H9 (cell line): ENCODE results near the gene ICE1. TPM values are rescaled to one million over a fixed set of nuclear protein-coding genes. Genes with fewer than 3 reads are reported as not detected.
"Not testable (repeated sequence)": the region's sequence is repeated elsewhere in the genome, so short reads cannot be mapped to it uniquely, and the experiment has no call there.

Source experiments
- DNase-seq: peaks from one replicate; pipeline ENCODE4 v3.0.0-alpha.2; 2017
- H2AFZ ChIP-seq: one replicate; pipeline ENCODE4 v1.6.1; 2013; ENCODE audit warnings: mild to moderate bottlenecking, low read length, control low read depth, moderate library complexity
- H2AK5ac ChIP-seq: 2 replicates; pipeline ENCODE4 v1.6.1; 2013; ENCODE audit warnings: low read length, control low read depth, mixed read lengths; ENCODE audit not compliant: insufficient read length
- H2BK120ac ChIP-seq: one replicate; pipeline ENCODE4 v1.6.1; 2013; ENCODE audit warnings: low read depth, mild to moderate bottlenecking, low read length, control low read depth, inconsistent platforms; ENCODE audit not compliant: poor library complexity, severe bottlenecking
- H2BK12ac ChIP-seq: 2 replicates; pipeline ENCODE4 v1.6.1; 2013; ENCODE audit warnings: low read length, control low read depth, mixed read lengths, low read depth; ENCODE audit not compliant: insufficient read length
- H2BK15ac ChIP-seq: 2 replicates; pipeline ENCODE4 v1.6.1; 2013; ENCODE audit warnings: low read depth, low read length, control low read depth
- H2BK20ac ChIP-seq: one replicate; pipeline ENCODE4 v1.6.1; 2013; ENCODE audit warnings: low read depth, mild to moderate bottlenecking, low read length, control low read depth, inconsistent platforms; ENCODE audit not compliant: poor library complexity, severe bottlenecking
- H2BK5ac ChIP-seq: 2 replicates; pipeline ENCODE4 v1.6.1; 2013; ENCODE audit warnings: low read length, control low read depth, mixed read lengths; ENCODE audit not compliant: insufficient read length
- H3K14ac ChIP-seq: 2 replicates; pipeline ENCODE4 v1.6.1; 2013; ENCODE audit warnings: low read length, control low read depth; ENCODE audit not compliant: insufficient read depth
- H3K18ac ChIP-seq: 2 replicates; pipeline ENCODE4 v1.6.1; 2013; ENCODE audit warnings: low read depth, mild to moderate bottlenecking, mixed read lengths, low read length, control low read depth; ENCODE audit not compliant: insufficient read length
- H3K23ac ChIP-seq: 2 replicates; pipeline ENCODE4 v1.6.1; 2013; ENCODE audit warnings: low read length, control low read depth, mixed read lengths, low read depth; ENCODE audit not compliant: insufficient read length
- H3K23me2 ChIP-seq: 2 replicates; pipeline ENCODE4 v1.6.1; 2013; ENCODE audit warnings: low read depth, mild to moderate bottlenecking, mixed read lengths, low read length, control low read depth; ENCODE audit not compliant: insufficient read length, poor library complexity, severe bottlenecking
- H3K27ac ChIP-seq: 2 replicates; pipeline ENCODE4 v1.5.1; 2013; ENCODE audit warnings: low read length, control low read depth, mixed read lengths, low read depth; ENCODE audit not compliant: insufficient read length
- H3K27me3 ChIP-seq: 2 replicates; pipeline ENCODE4 v1.6.1; 2013; ENCODE audit warnings: low read length, control low read depth, inconsistent platforms; ENCODE audit not compliant: insufficient read depth
- H3K4ac ChIP-seq: 2 replicates; pipeline ENCODE4 v1.6.1; 2013; ENCODE audit warnings: low read depth, mild to moderate bottlenecking, control low read depth, inconsistent platforms, low read length, moderate library complexity
- H3K4me1 ChIP-seq: 2 replicates; pipeline ENCODE4 v1.6.1; 2013; ENCODE audit warnings: low read length, control low read depth, inconsistent platforms; ENCODE audit not compliant: insufficient read depth
- H3K4me2 ChIP-seq: 2 replicates; pipeline ENCODE4 v1.6.1; 2013; ENCODE audit warnings: low read length, control low read depth, mixed read lengths; ENCODE audit not compliant: insufficient read length, insufficient read depth
- H3K56ac ChIP-seq: 2 replicates; pipeline ENCODE4 v1.6.1; 2013; ENCODE audit warnings: low read depth, mild to moderate bottlenecking, mixed read lengths, low read length, control low read depth; ENCODE audit not compliant: insufficient read length
- H3K79me1 ChIP-seq: 2 replicates; pipeline ENCODE4 v1.6.1; 2013; ENCODE audit warnings: low read depth, mild to moderate bottlenecking, moderate library complexity, low read length, control low read depth, inconsistent platforms; ENCODE audit not compliant: insufficient read depth, poor library complexity, severe bottlenecking
- H3K79me2 ChIP-seq: 2 replicates; pipeline ENCODE4 v1.6.1; 2013; ENCODE audit warnings: low read length, control low read depth, inconsistent platforms; ENCODE audit not compliant: insufficient read depth
- H3K9ac ChIP-seq: 2 replicates; pipeline ENCODE4 v1.6.1; 2013; ENCODE audit warnings: low read length, control low read depth, mixed read lengths; ENCODE audit not compliant: insufficient read length; ENCODE audit errors: extremely low read depth
- H3K9me3 ChIP-seq: one replicate; pipeline ENCODE4 v1.6.1; 2013; ENCODE audit warnings: low read depth, low read length, inconsistent platforms; ENCODE audit not compliant: control insufficient read depth
- H3T11ph ChIP-seq: one replicate; pipeline ENCODE4 v1.6.1; 2013; ENCODE audit warnings: mild to moderate bottlenecking, low read length, control low read depth, inconsistent platforms
- H4K20me1 ChIP-seq: one replicate; pipeline ENCODE4 v1.6.1; 2013; ENCODE audit not compliant: control insufficient read depth, insufficient read length, insufficient read depth
- H4K5ac ChIP-seq: 2 replicates; pipeline ENCODE4 v1.6.1; 2013; ENCODE audit warnings: low read depth, mild to moderate bottlenecking, mixed read lengths, low read length, control low read depth; ENCODE audit not compliant: insufficient read length
- H4K8ac ChIP-seq: replicated peaks from 2 replicates; pipeline ENCODE4 v1.6.1; 2013; ENCODE audit warnings: low read length, control low read depth, mixed read lengths, low read depth; ENCODE audit not compliant: insufficient read length
- H4K91ac ChIP-seq: 2 replicates; pipeline ENCODE4 v1.6.1; 2013; ENCODE audit warnings: low read depth, mild to moderate bottlenecking, moderate library complexity, mixed read lengths, low read length, control low read depth; ENCODE audit not compliant: insufficient read length
- H3K27ac Mint-ChIP-seq, 3 experiments: 2 replicates in 2 of 3; 3 replicates in 1 of 3; pipeline ENCODE4 v1.8.0; 2020 to 2021; ENCODE audit warnings: mixed read lengths in 3 of 3, mild to moderate bottlenecking in 1 of 3, moderate library complexity in 1 of 3
- H3K27me3 Mint-ChIP-seq: 2 replicates; pipeline ENCODE4 v1.8.0; 2021; ENCODE audit warnings: low read depth, mild to moderate bottlenecking, moderate library complexity, mixed read lengths
- H3K36me3 Mint-ChIP-seq, 3 experiments: 2 replicates in 2 of 3; 3 replicates in 1 of 3; pipeline ENCODE4 v1.8.0; 2020 to 2021; ENCODE audit warnings: low read depth in 3 of 3, mixed read lengths in 3 of 3; ENCODE audit not compliant: insufficient read depth in 1 of 3
- H3K4me1 Mint-ChIP-seq, 2 experiments: 2 replicates each; pipeline ENCODE4 v1.8.0; 2020; ENCODE audit warnings: mixed read lengths in 2 of 2
- H3K4me3 Mint-ChIP-seq, 2 experiments: 2 replicates in 1 of 2; 3 replicates in 1 of 2; pipeline ENCODE4 v1.8.0; 2020 to 2021; ENCODE audit warnings: mild to moderate bottlenecking in 2 of 2, mixed read lengths in 2 of 2, moderate library complexity in 1 of 2
- H3K9me3 Mint-ChIP-seq, 2 experiments: 2 replicates in 1 of 2; 3 replicates in 1 of 2; pipeline ENCODE4 v1.8.0; 2020; ENCODE audit warnings: mild to moderate bottlenecking in 2 of 2, mixed read lengths in 2 of 2, moderate library complexity in 1 of 2
- WGBS: extraction: QIAGEN DNeasy Blood & Tissue Kit; methylation state at CpG from one replicate; pipeline ENCODE4 v1.1.7; 2013; ENCODE audit warnings: missing lambda C conversion rate, low lambda C conversion rate, mixed read lengths; ENCODE audit not compliant: insufficient read length; ENCODE audit errors: extremely low coverage; 5-methylcytosine and 5-hydroxymethylcytosine counted together
- total RNA-seq: library from RNA; stranded (reverse); gene quantifications from 2 replicates; pipeline ENCODE4 v1.2.1, GENCODE V29; 2021
- TF ChIP-seq, protein P1 (sequence below): fragments of 200-600 bp; sonication (generic); conservative IDR thresholded peaks from 3 replicates; pipeline ENCODE4 v1.8.0; 2021; ENCODE audit warnings: antibody characterized with exemption, mild to moderate bottlenecking

The ICE1 gene
- total RNA-seq, 1 experiment from 2014 or later = 45.1 TPM

DNA sequence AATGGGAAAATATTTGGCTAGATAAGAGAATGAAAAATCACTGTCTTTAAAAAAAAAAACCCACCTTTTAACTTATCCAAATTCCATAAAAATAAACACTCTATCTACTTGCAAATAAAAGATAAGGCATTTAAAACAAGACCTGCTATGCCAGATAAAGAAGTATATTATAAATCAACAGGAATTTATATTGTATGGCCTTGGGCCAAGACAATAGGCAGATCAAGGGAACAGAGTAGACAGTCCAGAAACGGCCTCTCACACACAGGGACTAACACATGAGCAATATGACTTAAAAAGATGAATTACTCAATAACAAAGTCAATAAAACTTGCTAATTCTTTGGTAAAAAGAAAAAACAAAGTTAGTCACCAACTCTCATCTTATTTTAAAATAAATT is 34.7 kb upstream of the ICE1 start:
- peaks cover 18 to 21% of the 10 kb centered on the region in 2 experiments for H3K4me1 Mint-ChIP-seq
- peaks cover 0 to 13% (median 0%) of the 10 kb centered on the region in 3 experiments; a peak in 3 of 7 replicates for H3K36me3 Mint-ChIP-seq
- Histone ChIP-seq H4K91ac (no peak overlapping the region), H3K27ac (no peak overlapping the region), H2BK120ac (no peak overlapping the region), H3K23me2 (no peaks in the 10 kb centered on the region), H2BK15ac (no peak overlapping the region), H3K79me1 (no peaks in the 10 kb centered on the region), H3K9ac (no peak overlapping the region), H3K56ac (no peak overlapping the region), H3T11ph (no peak overlapping the region), H2BK12ac (no peak overlapping the region), H3K4me1 (peaks cover 1% of the 10 kb centered on the region; the same call in 1 of the 2 replicates), H4K20me1 (no peaks in the 10 kb centered on the region), H2BK20ac (no peak overlapping the region), H4K5ac (no peak overlapping the region), H3K14ac (no peak overlapping the region), H3K79me2 (no peaks in the 10 kb centered on the region), H3K4me2 (no peak overlapping the region), H3K23ac (no peak overlapping the region), H2AK5ac (no peak overlapping the region), H3K9me3 (no peaks in the 10 kb centered on the region), H2BK5ac (no peak overlapping the region), H2AFZ (no peak overlapping the region), H3K18ac (no peak overlapping the region), H4K8ac (no peak overlapping the region), H3K27me3 (no peaks in the 10 kb centered on the region), H3K4ac (no peak overlapping the region)
- DNase-seq = no peak
- no CpG with 5 or more reads among the region's 1 CpG for WGBS
- H3K4me3 Mint-ChIP-seq = no peak overlapping the region
- H3K27me3 Mint-ChIP-seq = peaks cover 2% of the 10 kb centered on the region; the same call in 1 of the 2 replicates
- no peak overlapping the region for H3K27ac Mint-ChIP-seq
- TF ChIP-seq, protein P1, sequence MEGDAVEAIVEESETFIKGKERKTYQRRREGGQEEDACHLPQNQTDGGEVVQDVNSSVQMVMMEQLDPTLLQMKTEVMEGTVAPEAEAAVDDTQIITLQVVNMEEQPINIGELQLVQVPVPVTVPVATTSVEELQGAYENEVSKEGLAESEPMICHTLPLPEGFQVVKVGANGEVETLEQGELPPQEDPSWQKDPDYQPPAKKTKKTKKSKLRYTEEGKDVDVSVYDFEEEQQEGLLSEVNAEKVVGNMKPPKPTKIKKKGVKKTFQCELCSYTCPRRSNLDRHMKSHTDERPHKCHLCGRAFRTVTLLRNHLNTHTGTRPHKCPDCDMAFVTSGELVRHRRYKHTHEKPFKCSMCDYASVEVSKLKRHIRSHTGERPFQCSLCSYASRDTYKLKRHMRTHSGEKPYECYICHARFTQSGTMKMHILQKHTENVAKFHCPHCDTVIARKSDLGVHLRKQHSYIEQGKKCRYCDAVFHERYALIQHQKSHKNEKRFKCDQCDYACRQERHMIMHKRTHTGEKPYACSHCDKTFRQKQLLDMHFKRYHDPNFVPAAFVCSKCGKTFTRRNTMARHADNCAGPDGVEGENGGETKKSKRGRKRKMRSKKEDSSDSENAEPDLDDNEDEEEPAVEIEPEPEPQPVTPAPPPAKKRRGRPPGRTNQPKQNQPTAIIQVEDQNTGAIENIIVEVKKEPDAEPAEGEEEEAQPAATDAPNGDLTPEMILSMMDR = no peak
- H3K9me3 Mint-ChIP-seq = no peaks in the 10 kb centered on the region

DNA sequence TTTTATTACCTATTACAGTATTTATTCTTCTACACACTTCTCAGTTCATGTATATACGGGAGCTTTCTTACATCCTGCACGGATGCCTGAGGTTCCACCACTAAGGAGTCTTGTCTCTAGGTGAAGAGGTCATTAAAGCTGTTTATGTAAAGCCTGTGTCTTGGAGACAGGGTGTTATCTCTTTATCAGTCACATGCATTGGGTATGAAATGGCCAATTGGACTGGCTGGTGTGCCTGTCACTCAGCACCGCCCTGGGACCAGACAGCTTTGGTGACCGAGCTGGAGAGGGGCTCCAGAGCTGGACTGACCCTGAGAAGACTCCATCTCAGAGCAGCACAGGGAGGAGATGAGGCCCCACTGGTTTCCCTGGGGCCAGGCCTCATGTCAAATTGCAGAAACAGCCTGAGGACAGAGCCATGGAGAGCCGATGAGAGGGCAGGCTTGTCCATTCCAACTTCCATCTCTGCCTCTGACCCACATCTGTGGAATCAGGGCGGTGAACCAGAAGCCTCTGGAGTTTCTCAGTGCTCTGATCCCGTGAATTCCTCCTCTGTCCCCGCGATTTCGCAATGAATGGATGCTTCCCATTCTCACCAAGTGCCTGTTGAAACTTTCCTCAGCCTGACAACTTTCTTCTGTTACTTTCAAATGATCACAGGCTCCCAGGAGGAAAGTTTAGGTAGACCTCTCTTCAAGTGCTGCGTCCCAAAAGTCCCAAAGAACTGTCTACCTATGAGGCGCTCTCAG is 32.2 kb upstream of the ICE1 start:
- not testable (repeated sequence) for H2BK5ac ChIP-seq, H3K4me1 ChIP-seq, H3K23ac ChIP-seq, H2AFZ ChIP-seq, H2BK15ac ChIP-seq, H3K79me2 ChIP-seq, H4K8ac ChIP-seq, H3K79me1 ChIP-seq, H3K27ac ChIP-seq, H3K18ac ChIP-seq, H2BK12ac ChIP-seq, H3K9me3 Mint-ChIP-seq, H3K9me3 ChIP-seq, H3T11ph ChIP-seq, H4K91ac ChIP-seq, DNase-seq, H3K4me3 Mint-ChIP-seq, H3K27me3 Mint-ChIP-seq, H3K56ac ChIP-seq, H2BK120ac ChIP-seq, H3K14ac ChIP-seq, H2AK5ac ChIP-seq, H3K4me2 ChIP-seq, H2BK20ac ChIP-seq, H4K5ac ChIP-seq, H4K20me1 ChIP-seq, H3K27me3 ChIP-seq, H3K23me2 ChIP-seq, H3K9ac ChIP-seq, H3K4ac ChIP-seq
- no CpG with 5 or more reads among the region's 12 CpGs for WGBS
- H3K36me3 Mint-ChIP-seq = peaks cover 0 to 13% (median 0%) of the 10 kb centered on the region in 3 experiments; a peak in 3 of 7 replicates
- H3K27ac Mint-ChIP-seq = 0 out of 7 replicates have a peak overlapping the region, but pooled peaks of 1 of the 3 experiments have one; percentile 23
- peaks cover 11% of the 10 kb centered on the region in 2 experiments for H3K4me1 Mint-ChIP-seq
